Endothelial cell of umbilical vein (primary cell): ENCODE results near the gene CCDC9B.
A peak's percentile ranks its signal among the peaks of the same experiment; 100 is the strongest.

Experiments
- EZH2 ChIP-seq: IDR thresholded peaks from 2 replicates; pipeline ENCODE4 v1.6.1; 2012; ENCODE audit warnings: borderline replicate concordance, low read depth, mild to moderate bottlenecking, moderate library complexity, low read length, inconsistent platforms; ENCODE audit not compliant: severe bottlenecking
- POLR2A ChIP-seq: IDR thresholded peaks from 2 replicates; pipeline ENCODE4 v1.6.1; 2012; ENCODE audit warnings: low read depth, mild to moderate bottlenecking, control low read depth, low read length
- POLR2AphosphoS5 ChIP-seq: IDR thresholded peaks from 2 replicates; pipeline ENCODE4 v1.6.1; 2012; ENCODE audit warnings: low read depth, mild to moderate bottlenecking, control low read depth, low read length, moderate library complexity; ENCODE audit not compliant: insufficient read depth
- TF ChIP-seq, protein P1 (sequence below): IDR thresholded peaks from 2 replicates; pipeline ENCODE4 v1.6.1; 2011; ENCODE audit not compliant: insufficient read depth, insufficient read length
- TF ChIP-seq, protein P2 (sequence below), 2 donors: IDR thresholded peaks; 1 replicate in 1 of 2; 2 replicates in 1 of 2; pipeline ENCODE4 v1.5.1; 2011; ENCODE audit warnings: low read length in 2 of 2, mild to moderate bottlenecking in 2 of 2, moderate library complexity in 2 of 2, control low read depth in 1 of 2, inconsistent platforms in 1 of 2, low read depth in 1 of 2; ENCODE audit not compliant: insufficient read depth in 1 of 2; ENCODE audit errors: extremely low read depth in 1 of 2

DNA sequence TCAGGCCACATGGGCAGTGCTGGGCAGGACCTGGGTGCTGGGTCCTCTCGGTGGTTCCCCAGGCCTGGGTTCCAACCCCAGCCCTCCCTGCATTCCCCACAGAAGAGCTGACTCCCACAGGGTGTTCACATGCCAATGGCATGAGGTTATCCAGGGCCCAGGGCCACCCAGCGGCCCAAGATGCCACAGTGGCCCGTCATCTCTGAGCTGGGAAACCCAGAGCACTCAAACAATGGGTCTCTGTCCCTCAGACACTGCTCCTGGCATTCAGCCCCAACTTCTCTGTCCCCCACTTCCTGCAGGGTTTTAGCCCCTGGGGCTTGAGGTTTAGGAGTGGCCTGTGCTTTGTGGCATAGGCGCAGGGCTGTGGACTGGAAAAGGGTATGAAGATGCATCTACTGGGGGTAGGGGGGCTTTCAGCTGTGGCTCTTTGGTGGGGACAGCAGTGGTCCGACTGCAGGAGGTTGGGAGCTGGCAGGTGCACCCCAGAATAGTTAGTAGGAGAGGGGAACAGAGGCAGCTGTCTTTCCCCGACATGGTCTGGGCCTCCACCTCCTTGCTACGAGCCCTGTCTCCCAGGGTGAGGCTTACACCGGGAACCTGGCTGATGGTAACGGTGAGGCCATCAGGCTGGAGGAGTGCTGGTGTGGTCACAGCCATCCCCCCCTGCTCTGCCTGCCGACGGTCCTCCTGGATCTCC, 1.7 kb downstream of the CCDC9B start:
- TF ChIP-seq POLR2A (no peak), EZH2 (no peak), POLR2AphosphoS5 (peak; percentile 18)
- TF ChIP-seq, protein P1, sequence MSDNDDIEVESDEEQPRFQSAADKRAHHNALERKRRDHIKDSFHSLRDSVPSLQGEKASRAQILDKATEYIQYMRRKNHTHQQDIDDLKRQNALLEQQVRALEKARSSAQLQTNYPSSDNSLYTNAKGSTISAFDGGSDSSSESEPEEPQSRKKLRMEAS, result no peak
- TF ChIP-seq, protein P2, sequence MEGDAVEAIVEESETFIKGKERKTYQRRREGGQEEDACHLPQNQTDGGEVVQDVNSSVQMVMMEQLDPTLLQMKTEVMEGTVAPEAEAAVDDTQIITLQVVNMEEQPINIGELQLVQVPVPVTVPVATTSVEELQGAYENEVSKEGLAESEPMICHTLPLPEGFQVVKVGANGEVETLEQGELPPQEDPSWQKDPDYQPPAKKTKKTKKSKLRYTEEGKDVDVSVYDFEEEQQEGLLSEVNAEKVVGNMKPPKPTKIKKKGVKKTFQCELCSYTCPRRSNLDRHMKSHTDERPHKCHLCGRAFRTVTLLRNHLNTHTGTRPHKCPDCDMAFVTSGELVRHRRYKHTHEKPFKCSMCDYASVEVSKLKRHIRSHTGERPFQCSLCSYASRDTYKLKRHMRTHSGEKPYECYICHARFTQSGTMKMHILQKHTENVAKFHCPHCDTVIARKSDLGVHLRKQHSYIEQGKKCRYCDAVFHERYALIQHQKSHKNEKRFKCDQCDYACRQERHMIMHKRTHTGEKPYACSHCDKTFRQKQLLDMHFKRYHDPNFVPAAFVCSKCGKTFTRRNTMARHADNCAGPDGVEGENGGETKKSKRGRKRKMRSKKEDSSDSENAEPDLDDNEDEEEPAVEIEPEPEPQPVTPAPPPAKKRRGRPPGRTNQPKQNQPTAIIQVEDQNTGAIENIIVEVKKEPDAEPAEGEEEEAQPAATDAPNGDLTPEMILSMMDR (IDR thresholded peaks at IDR 0.05; ENCODE audit: extremely low read depth in 1 of 2, insufficient read depth in 1 of 2, low read depth in 1 of 2, low read length in 2 of 2), result no peak
